ENCODE data around the gene RNF223. TPM values are rescaled to one million over a fixed set of nuclear protein-coding genes. Genes with fewer than 3 reads are reported as not detected.

RNF223 gene
- total and polyA plus RNA-seq, 4 donors = 0.54 to 2.4 (median 1.4) TPM

DNA sequence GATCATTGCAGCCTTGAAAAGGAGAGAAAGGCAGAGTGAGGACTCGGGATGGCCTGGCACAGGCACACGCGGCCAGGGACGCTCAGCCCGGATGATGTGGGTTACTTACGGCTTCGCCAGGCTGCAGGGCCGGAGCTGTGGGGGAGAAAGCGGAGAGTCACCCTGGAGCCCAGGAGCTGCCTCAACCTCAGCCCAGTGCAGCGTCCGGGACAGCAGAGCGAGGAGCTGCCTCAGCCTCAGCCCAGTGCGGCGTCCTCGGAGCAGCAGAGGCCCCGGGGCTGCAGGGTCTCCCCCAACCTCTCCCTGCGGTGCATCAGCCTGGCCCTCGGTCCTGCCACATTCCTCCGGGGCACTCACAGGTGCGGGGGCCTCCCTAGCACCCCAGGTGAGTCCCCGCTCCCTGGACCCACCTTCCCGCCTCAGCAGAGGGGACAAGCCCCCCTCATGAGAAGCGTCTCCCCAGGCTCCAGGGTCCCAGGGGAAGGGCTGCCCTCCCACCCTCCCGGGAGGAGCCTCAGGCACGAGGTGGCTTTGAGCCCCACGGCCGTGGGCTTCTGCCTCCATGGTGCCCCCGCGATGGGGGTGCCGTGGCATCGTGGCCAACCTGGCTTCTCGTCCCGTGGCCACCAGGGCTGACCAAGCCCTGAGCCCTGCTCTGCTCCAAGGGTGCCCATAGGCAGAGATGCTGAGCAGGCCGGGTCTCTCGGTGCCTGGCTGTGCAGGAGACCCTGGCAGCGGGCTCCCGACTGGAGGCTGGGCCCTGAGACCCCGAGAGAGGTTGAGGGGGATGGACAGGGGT lies 10.5 kb upstream of the RNF223 start:
- H3K4me3 ChIP-seq = no peak overlapping the region
- DNase-seq = peak in 1 of 3 donors; percentile 12
- WGBS, 2 donors = 94 to 96% methylated on average over 38 of the region's 38 CpGs
- peaks cover 0 to 15% (median 0%) of the 10 kb centered on the region in 4 donors for H3K36me3 ChIP-seq (ENCODE audit: control insufficient read depth in 4 of 4, insufficient read depth in 4 of 4, low read length in 4 of 4)
- no peak for ATAC-seq (ENCODE audit: insufficient read depth, low FRiP score)
- TF ChIP-seq, protein P1, sequence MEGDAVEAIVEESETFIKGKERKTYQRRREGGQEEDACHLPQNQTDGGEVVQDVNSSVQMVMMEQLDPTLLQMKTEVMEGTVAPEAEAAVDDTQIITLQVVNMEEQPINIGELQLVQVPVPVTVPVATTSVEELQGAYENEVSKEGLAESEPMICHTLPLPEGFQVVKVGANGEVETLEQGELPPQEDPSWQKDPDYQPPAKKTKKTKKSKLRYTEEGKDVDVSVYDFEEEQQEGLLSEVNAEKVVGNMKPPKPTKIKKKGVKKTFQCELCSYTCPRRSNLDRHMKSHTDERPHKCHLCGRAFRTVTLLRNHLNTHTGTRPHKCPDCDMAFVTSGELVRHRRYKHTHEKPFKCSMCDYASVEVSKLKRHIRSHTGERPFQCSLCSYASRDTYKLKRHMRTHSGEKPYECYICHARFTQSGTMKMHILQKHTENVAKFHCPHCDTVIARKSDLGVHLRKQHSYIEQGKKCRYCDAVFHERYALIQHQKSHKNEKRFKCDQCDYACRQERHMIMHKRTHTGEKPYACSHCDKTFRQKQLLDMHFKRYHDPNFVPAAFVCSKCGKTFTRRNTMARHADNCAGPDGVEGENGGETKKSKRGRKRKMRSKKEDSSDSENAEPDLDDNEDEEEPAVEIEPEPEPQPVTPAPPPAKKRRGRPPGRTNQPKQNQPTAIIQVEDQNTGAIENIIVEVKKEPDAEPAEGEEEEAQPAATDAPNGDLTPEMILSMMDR (IDR thresholded peaks at IDR 0.05; ENCODE audit: control extremely low read depth, extremely low read depth) = no peak
- no peak overlapping the region for H3K9ac ChIP-seq (ENCODE audit: insufficient read depth in 1 of 2, low read length in 2 of 2)
- H3K27me3 ChIP-seq (ENCODE audit: control insufficient read depth in 3 of 3, insufficient read depth in 3 of 3, low read length in 2 of 3) = peaks cover 0 to 1% (median 0%) of the 10 kb centered on the region in 3 donors
- H3K27ac ChIP-seq (ENCODE audit: low read depth in 1 of 2, low read length in 1 of 2) = no peak overlapping the region
- no peaks in the 10 kb centered on the region for H3K9me3 ChIP-seq (ENCODE audit: control insufficient read depth in 4 of 4, insufficient read depth in 3 of 4, low read length in 3 of 4)
- H3K4me1 ChIP-seq (ENCODE audit: control insufficient read depth in 5 of 5, insufficient read depth in 5 of 5, low read length in 5 of 5) = peaks cover 0 to 8% (median 7%) of the 10 kb centered on the region in 5 donors

DNA sequence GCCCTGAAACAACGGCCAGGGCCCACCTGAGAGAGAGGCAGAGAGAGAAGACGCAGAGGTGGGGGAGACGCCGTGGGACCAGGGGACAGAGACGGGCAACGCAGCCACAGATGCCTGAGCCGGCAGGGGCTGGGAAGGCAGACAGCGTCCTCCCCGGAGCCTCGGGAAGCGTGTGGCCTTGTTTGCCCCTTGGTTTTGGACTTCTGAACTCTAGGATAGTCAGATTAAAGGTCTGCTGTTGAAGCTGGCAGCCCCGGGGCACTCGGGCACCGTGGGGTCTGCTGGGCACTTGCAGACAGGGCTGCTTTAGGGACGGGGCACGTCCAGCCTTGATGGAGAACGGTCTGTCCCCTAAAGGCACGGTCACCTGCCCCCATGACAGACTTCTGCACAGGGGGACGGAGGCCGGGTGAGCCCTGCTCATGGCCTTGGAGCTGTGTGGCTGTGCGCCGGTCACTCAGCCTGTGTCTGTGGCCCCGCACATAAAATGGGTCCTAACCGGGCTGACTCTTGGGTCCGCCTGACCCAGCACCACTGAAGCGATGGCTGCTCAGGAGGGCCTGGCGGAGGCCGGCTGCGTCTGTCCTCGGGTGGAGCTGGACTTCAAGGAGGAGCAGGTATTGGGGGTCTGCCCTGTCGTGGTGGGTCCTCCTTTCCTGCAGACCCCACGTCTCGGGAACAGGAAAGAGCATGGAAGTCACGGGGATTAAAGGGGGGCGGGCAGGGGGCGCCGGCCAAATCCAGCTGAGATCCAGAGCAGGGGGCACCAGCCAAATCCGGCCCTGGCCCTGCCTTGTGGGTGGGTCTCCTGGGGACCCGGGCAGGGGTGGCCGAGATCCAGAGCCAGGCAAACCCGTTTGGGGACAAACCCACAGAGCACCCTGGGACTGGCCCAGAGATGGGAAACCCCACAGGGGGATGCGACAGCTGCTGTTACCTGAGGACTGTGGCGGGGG lies 9.6 kb upstream of the RNF223 start:
- DNase-seq = no peak
- WGBS, 2 donors = 94 to 96% methylated on average over 42 to 43 of the region's 43 CpGs

DNA sequence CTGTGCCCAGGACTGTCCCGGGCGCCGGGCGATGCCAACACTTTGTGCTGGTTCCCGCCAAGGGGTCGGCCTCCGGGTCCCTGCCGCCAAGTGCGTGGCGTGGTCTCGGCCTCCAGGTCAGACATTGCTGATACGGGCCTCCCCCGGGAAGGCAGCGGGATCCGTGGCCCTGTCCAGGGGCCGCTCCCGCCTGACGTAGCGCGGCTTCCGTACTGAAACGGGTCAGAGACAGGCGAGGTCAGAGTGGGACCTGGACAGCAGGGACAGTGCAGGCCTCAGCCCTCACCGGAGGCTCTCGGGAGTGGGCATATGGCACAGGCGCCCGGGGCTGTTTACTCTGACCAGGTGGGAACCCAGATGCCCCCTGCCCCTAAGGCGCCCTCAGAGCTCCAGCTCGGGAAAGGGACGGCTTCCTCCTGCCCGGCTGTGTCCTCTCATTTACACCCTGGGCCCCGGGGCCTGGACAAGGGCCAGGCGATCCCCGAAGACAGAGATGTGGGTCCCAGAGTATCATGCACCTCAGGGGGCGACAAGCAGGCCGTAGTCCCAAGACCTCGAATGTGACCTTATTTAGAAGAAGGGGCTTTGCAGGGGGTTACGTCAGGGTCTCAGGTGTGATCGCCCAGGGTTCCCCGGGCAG lies 8.8 kb upstream of the RNF223 start:
- Histone ChIP-seq H3K4me3 (no peak overlapping the region), H3K9ac (ENCODE audit: insufficient read depth in 1 of 2, low read length in 2 of 2) (no peak overlapping the region), H3K27ac (ENCODE audit: low read depth in 1 of 2, low read length in 1 of 2) (no peak overlapping the region), H3K4me1 (ENCODE audit: control insufficient read depth in 5 of 5, insufficient read depth in 5 of 5, low read length in 5 of 5) (peaks cover 0 to 12% (median 9%) of the 10 kb centered on the region in 5 donors), H3K27me3 (ENCODE audit: control insufficient read depth in 3 of 3, insufficient read depth in 3 of 3, low read length in 2 of 3) (peaks cover 0 to 3% (median 0%) of the 10 kb centered on the region in 3 donors), H3K9me3 (ENCODE audit: control insufficient read depth in 4 of 4, insufficient read depth in 3 of 4, low read length in 3 of 4) (no peaks in the 10 kb centered on the region), H3K36me3 (ENCODE audit: control insufficient read depth in 4 of 4, insufficient read depth in 4 of 4, low read length in 4 of 4) (peaks cover 0 to 15% (median 0%) of the 10 kb centered on the region in 4 donors)
- ATAC-seq (ENCODE audit: insufficient read depth, low FRiP score) (no peak), DNase-seq (no peak)
- TF ChIP-seq, protein P1 (IDR thresholded peaks at IDR 0.05; ENCODE audit: control extremely low read depth, extremely low read depth) = no peak
- WGBS, 2 donors = 94% methylated on average over 40 of the region's 40 CpGs

More for the DNA sequence above, 9.6 kb upstream of the RNF223 start:
- TF ChIP-seq, protein P1 (IDR thresholded peaks at IDR 0.05; ENCODE audit: control extremely low read depth, extremely low read depth) = no peak
- Histone ChIP-seq H3K9me3 (ENCODE audit: control insufficient read depth in 4 of 4, insufficient read depth in 3 of 4, low read length in 3 of 4) (no peaks in the 10 kb centered on the region), H3K4me3 (no peak overlapping the region), H3K27ac (ENCODE audit: low read depth in 1 of 2, low read length in 1 of 2) (no peak overlapping the region), H3K9ac (ENCODE audit: insufficient read depth in 1 of 2, low read length in 2 of 2) (no peak overlapping the region), H3K36me3 (ENCODE audit: control insufficient read depth in 4 of 4, insufficient read depth in 4 of 4, low read length in 4 of 4) (peaks cover 0 to 15% (median 0%) of the 10 kb centered on the region in 4 donors), H3K27me3 (ENCODE audit: control insufficient read depth in 3 of 3, insufficient read depth in 3 of 3, low read length in 2 of 3) (peaks cover 0 to 3% (median 0%) of the 10 kb centered on the region in 3 donors), H3K4me1 (ENCODE audit: control insufficient read depth in 5 of 5, insufficient read depth in 5 of 5, low read length in 5 of 5) (peaks cover 0 to 12% (median 9%) of the 10 kb centered on the region in 5 donors)
- no peak for ATAC-seq (ENCODE audit: insufficient read depth, low FRiP score)
